NCI-H2196 treated with DMSO at 0.1 percent for 48 hours (cell line): ENCODE results near the gene TUFT1.
"Not testable (repeated sequence)": the region's sequence is repeated elsewhere in the genome, so short reads cannot be mapped to it uniquely, and the experiment has no call there.

Source experiments
- DNase-seq: peaks from one replicate; lab custom pipeline; 2025; ENCODE audit not compliant: unreplicated experiment; lab: John Stamatoyannopoulos, UW

The TUFT1 gene

GRCh38 chr1:151615711-151616504 lies 75.8 kb downstream of the TUFT1 start:
- DNase-seq: no peak

GRCh38 chr1:151616505-151616849 lies 76.4 kb downstream of the TUFT1 start:
- no peak for DNase-seq

GRCh38 chr1:151618003-151618402 lies 77.9 kb downstream of the TUFT1 start:
- DNase-seq: no peak

- DNase-seq: no peak
Observed at GRCh38 chr1:151618470-151618869, 78.4 kb downstream of the TUFT1 start.

- not testable (repeated sequence) for DNase-seq
Observed at GRCh38 chr1:151618996-151619395, 78.9 kb downstream of the TUFT1 start.

- DNase-seq: no peak
Observed at GRCh38 chr1:151619489-151620093, 79.5 kb downstream of the TUFT1 start.

GRCh38 chr1:151620286-151620685 lies 80.2 kb downstream of the TUFT1 start:
- DNase-seq: no peak

GRCh38 chr1:151621351-151621750 lies 81.2 kb downstream of the TUFT1 start:
- no peak for DNase-seq

GRCh38 chr1:151624783-151625182 lies 84.7 kb downstream of the TUFT1 start:
- DNase-seq: no peak

GRCh38 chr1:151626740-151627334 lies 86.7 kb downstream of the TUFT1 start:
- DNase-seq: no peak

GRCh38 chr1:151629278-151629677 lies 89.2 kb downstream of the TUFT1 start:
- DNase-seq: no peak
